ENCODE data around the gene UQCC3. TPM values are rescaled to one million over a fixed set of nuclear protein-coding genes. Genes with fewer than 3 reads are reported as not detected.

The UQCC3 gene
- total and polyA plus RNA-seq, 9 of the 15 experiments (the other 6 are each of a cell fraction or from before 2014, with no cell fraction given), result 3.3 to 44.3 (median 8.0) TPM

DNA sequence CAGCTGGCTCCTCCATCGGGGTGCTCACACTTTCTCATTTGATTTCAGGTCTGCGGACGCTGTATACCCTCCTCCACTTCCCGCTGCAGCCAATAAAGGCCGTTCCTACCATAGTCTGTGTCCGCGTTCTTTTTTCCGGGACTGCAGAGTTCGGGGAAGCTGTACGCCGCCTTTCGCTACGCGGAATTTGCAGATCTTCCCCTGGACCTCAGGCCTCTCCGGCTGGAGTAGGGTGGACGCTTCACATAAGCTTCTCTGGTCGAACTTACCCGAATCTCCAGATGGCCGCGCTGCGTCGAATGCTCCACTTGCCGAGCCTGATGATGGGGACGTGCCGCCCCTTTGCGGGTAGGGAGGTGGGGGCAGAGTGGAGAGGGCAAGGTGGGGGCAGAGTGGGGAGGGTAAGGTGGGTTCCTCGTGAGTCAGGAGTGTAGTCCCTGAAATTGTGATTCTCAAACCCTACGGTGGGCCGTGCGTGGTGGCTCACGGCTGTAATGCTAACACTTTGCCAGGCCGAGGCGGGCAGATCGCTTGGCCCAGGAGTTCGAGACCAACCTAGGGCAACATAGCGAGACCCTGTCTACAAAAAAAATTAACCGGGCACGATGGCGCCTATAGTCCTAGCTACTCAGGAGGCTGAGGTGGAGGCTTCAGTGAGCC is 5.7 kb upstream of the UQCC3 start (continued):
- TF ChIP-seq, protein P1, sequence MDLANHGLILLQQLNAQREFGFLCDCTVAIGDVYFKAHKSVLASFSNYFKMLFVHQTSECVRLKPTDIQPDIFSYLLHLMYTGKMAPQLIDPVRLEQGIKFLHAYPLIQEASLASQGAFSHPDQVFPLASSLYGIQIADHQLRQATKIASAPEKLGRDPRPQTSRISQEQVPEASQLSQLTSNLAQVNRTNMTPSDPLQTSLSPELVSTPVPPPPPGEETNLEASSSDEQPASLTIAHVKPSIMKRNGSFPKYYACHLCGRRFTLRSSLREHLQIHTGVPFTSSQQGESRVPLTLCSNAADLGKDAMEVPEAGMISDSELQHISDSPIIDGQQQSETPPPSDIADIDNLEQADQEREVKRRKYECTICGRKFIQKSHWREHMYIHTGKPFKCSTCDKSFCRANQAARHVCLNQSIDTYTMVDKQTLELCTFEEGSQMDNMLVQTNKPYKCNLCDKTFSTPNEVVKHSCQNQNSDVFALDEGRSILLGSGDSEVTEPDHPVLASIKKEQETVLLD (IDR thresholded peaks at IDR 0.05), result no peak
- TF ChIP-seq ELF2 (CRISPR knock-in tag; IDR thresholded peaks at IDR 0.05), result no peak
- no peak for TF ChIP-seq ZNF253 (CRISPR knock-in tag; conservative IDR thresholded peaks at IDR 0.05)
- TF ChIP-seq TBL1XR1 (IDR thresholded peaks at IDR 0.05; ENCODE audit: low read length in 2 of 2), result 0 out of 4 replicates have a peak, but pooled peaks of 1 of the 2 experiments have one; percentile 13
- TF ChIP-seq HDAC1 (IDR thresholded peaks at IDR 0.05), result peak in 1 of 2 experiments; percentile 2; a peak in 1 of 4 replicates
- TF ChIP-seq MYC (IDR thresholded peaks at IDR 0.05; ENCODE audit: low read depth, low read length), result no peak
- no peak; the same call in 1 of the 2 replicates for TF ChIP-seq MYC (CRISPR knock-in tag; IDR thresholded peaks at IDR 0.05; ENCODE audit: borderline replicate concordance, low read depth)
- no peak for TF ChIP-seq FOXJ3 (CRISPR knock-in tag; IDR thresholded peaks at IDR 0.05)
- TF ChIP-seq, protein P2, sequence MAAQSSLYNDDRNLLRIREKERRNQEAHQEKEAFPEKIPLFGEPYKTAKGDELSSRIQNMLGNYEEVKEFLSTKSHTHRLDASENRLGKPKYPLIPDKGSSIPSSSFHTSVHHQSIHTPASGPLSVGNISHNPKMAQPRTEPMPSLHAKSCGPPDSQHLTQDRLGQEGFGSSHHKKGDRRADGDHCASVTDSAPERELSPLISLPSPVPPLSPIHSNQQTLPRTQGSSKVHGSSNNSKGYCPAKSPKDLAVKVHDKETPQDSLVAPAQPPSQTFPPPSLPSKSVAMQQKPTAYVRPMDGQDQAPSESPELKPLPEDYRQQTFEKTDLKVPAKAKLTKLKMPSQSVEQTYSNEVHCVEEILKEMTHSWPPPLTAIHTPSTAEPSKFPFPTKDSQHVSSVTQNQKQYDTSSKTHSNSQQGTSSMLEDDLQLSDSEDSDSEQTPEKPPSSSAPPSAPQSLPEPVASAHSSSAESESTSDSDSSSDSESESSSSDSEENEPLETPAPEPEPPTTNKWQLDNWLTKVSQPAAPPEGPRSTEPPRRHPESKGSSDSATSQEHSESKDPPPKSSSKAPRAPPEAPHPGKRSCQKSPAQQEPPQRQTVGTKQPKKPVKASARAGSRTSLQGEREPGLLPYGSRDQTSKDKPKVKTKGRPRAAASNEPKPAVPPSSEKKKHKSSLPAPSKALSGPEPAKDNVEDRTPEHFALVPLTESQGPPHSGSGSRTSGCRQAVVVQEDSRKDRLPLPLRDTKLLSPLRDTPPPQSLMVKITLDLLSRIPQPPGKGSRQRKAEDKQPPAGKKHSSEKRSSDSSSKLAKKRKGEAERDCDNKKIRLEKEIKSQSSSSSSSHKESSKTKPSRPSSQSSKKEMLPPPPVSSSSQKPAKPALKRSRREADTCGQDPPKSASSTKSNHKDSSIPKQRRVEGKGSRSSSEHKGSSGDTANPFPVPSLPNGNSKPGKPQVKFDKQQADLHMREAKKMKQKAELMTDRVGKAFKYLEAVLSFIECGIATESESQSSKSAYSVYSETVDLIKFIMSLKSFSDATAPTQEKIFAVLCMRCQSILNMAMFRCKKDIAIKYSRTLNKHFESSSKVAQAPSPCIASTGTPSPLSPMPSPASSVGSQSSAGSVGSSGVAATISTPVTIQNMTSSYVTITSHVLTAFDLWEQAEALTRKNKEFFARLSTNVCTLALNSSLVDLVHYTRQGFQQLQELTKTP (IDR thresholded peaks at IDR 0.05; ENCODE audit: low read depth in 1 of 2, partially characterized antibody in 2 of 2), result peak; percentile 26 to 53
- TF ChIP-seq, protein P3, sequence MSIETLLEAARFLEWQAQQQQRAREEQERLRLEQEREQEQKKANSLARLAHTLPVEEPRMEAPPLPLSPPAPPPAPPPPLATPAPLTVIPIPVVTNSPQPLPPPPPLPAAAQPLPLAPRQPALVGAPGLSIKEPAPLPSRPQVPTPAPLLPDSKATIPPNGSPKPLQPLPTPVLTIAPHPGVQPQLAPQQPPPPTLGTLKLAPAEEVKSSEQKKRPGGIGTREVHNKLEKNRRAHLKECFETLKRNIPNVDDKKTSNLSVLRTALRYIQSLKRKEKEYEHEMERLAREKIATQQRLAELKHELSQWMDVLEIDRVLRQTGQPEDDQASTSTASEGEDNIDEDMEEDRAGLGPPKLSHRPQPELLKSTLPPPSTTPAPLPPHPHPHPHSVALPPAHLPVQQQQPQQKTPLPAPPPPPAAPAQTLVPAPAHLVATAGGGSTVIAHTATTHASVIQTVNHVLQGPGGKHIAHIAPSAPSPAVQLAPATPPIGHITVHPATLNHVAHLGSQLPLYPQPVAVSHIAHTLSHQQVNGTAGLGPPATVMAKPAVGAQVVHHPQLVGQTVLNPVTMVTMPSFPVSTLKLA (conservative IDR thresholded peaks at IDR 0.05), result peak in 1 of 2 experiments; percentile 9; a peak in 1 of 4 replicates
- no peak for TF ChIP-seq IFI16 (CRISPR knock-in tag; IDR thresholded peaks at IDR 0.05)
- TF ChIP-seq PTTG1 (tag; IDR thresholded peaks at IDR 0.05; ENCODE audit: low read depth), result no peak
- TF ChIP-seq, protein P4, sequence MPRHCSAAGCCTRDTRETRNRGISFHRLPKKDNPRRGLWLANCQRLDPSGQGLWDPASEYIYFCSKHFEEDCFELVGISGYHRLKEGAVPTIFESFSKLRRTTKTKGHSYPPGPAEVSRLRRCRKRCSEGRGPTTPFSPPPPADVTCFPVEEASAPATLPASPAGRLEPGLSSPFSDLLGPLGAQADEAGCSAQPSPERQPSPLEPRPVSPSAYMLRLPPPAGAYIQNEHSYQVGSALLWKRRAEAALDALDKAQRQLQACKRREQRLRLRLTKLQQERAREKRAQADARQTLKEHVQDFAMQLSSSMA (CRISPR knock-in tag; IDR thresholded peaks at IDR 0.05), result no peak
- no peak for TF ChIP-seq TFAM (CRISPR knock-in tag; conservative IDR thresholded peaks at IDR 0.05)
- peak; percentile 64 for TF ChIP-seq CHD1 (IDR thresholded peaks at IDR 0.05; ENCODE audit: low read length)
- TF ChIP-seq, protein P5, sequence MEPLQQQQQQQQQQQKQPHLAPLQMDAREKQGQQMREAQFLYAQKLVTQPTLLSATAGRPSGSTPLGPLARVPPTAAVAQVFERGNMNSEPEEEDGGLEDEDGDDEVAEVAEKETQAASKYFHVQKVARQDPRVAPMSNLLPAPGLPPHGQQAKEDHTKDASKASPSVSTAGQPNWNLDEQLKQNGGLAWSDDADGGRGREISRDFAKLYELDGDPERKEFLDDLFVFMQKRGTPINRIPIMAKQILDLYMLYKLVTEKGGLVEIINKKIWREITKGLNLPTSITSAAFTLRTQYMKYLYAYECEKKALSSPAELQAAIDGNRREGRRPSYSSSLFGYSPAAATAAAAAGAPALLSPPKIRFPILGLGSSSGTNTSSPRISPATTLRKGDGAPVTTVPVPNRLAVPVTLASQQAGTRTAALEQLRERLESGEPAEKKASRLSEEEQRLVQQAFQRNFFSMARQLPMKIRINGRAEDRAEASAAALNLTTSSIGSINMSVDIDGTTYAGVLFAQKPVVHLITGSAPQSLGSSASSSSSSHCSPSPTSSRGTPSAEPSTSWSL (CRISPR knock-in tag; IDR thresholded peaks at IDR 0.05; ENCODE audit: borderline replicate concordance), result no peak
- TF ChIP-seq NR2C2 (CRISPR knock-in tag; IDR thresholded peaks at IDR 0.05), result no peak
- TF ChIP-seq NR2C2 (tag; IDR thresholded peaks at IDR 0.05), result no peak
- TF ChIP-seq ZNF316 (IDR thresholded peaks at IDR 0.05), result no peak
